Activated CD4-positive, alpha-beta T cell treated with anti-CD3 and anti-CD28 coated beads, Interleukin-2, amount 10 ng/mL, durations not matched to agents 24 days and 14 days (primary cell): ENCODE measurements around the gene PRKN. TPM values are rescaled to one million over a fixed set of nuclear protein-coding genes. Genes with fewer than 3 reads are reported as not detected.
"Not testable (repeated sequence)": the region's sequence is repeated elsewhere in the genome, so short reads cannot be mapped to it uniquely, and the experiment has no call there.

Experiments
- DNase-seq: peaks from one replicate; pipeline ENCODE4 v3.0.0; 2022
- H3K27ac Mint-ChIP-seq: one replicate; pipeline ENCODE4 v1.8.0; 2022; ENCODE audit warnings: mild to moderate bottlenecking, mixed read lengths
- H3K27me3 Mint-ChIP-seq: one replicate; pipeline ENCODE4 v1.8.0; 2022; ENCODE audit warnings: mixed read lengths
- H3K36me3 Mint-ChIP-seq: one replicate; pipeline ENCODE4 v1.8.0; 2022; ENCODE audit warnings: low read depth, mild to moderate bottlenecking, mixed read lengths
- H3K4me1 Mint-ChIP-seq: one replicate; pipeline ENCODE4 v1.8.0; 2021; ENCODE audit warnings: mixed read lengths
- H3K4me3 Mint-ChIP-seq: one replicate; pipeline ENCODE4 v1.8.0; 2022; ENCODE audit warnings: mild to moderate bottlenecking, moderate library complexity, mixed read lengths
- H3K9me3 Mint-ChIP-seq: one replicate; pipeline ENCODE4 v1.8.0; 2021; ENCODE audit warnings: mixed read lengths
- intact Hi-C: fragments of 100-400 bp; cut with micrococcal nuclease; formaldehyde crosslinking; loops from one replicate; pipeline ENCODE4 v1.15.1; 2023
- total RNA-seq: library from RNA; stranded (reverse); gene quantifications from 2 replicates; pipeline ENCODE4 v1.2.3, GENCODE V29; 2022

PRKN gene
- total RNA-seq, 1 donor from 2014 or later = not detected

DNA sequence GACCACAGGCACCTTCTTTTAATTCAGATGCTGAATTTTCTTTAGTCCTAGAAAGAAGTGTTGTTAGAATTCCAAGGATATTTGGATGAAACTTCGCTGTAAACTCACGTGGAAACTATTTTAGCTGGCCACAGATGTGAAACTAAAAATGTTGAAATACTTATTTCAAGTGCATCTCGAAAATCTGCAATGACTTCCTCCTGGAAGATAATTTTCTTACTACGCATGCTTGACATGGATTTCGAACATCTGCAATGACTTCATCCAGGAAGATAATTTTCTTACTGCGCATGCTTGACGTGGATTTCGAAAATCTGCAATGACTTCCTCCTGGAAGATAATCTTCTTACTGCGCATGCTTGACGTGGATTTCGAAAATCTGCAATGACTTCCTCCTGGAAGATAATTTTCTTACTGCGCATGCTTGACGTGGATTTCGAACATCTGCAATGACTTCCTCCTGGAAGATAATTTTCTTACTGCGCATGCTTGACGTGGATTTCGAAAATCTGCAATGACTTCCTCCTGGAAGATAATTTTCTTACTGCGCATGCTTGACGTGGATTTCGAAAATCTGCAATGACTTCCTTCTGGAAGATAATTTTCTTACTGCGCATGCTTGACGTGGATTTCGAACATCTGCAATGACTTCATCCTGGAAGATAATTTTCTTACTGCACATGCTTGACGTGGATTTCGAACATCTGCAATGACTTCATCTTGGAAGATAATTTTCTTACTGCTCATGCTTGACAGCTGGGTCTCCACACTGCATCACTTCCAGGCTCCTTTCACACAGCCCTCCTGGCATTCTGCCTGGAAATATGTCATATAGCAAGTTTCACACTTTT, 336.4 kb downstream of the PRKN start:
- not testable (repeated sequence) for H3K9me3 Mint-ChIP-seq

DNA sequence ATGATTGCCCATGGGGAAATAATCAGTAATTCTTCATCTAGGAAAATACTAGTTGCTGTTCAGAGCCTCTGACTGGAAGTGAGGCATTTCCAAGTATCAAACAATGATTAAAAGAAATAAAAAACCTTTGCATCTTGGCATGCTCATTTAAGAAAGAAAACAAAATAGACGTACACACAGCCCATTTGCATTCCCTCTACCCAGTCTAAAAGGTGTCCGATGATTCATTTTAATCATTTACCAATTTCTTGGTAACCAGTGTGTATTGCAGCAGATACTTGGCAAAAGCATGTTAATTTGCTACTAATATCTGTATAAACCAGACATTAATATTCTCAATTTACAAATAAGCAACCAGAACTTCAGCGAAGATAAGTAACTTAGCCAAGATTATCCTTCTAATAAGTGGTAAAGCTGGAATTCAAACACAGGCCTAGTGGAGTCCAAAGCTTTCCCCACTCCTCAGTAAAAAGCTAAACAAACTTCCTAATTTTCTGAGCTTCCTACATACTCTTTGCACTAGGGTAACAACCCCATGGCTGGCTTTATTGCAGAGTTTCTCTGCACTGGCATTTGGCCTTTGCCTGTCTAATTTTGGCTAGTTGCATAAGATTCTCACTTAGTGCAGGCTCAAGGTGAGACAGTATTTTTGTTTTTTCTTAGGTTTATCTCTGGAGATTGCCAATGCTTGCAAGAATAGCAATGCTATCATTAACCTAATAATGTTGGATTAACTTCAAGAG, 338.1 kb downstream of the PRKN start:
- Mint-ChIP-seq H3K4me1 (no peaks in the 10 kb centered on the region), H3K27me3 (no peaks in the 10 kb centered on the region), H3K4me3 (no peak overlapping the region), H3K36me3 (no peaks in the 10 kb centered on the region), H3K9me3 (no peaks in the 10 kb centered on the region), H3K27ac (no peak overlapping the region)
- DNase-seq = no peak
- intact Hi-C loops = no loop called here

More for the DNA sequence above, 336.4 kb downstream of the PRKN start:
- H3K4me1 Mint-ChIP-seq, H3K27me3 Mint-ChIP-seq, H3K27ac Mint-ChIP-seq, DNase-seq, intact Hi-C loops, H3K4me3 Mint-ChIP-seq, H3K36me3 Mint-ChIP-seq: not testable (repeated sequence)

DNA sequence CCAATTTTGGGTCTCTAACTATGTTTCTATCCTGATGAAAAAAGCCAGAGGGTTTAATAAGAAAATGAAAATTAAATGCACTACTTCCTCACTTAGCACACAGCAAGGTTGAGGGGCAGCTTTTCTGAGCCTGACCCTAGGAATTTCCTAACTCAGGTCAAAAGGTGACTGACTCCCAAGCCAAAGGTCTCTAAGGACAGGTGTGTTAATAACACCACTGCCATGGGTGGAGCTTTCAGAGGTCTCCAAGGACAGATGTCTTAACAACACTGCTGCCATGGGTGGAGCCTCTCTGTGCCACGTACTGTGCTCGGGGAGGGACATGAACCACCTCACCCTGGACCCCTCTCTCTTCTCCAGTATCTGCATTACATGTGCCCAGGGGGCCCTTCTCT, 339.2 kb downstream of the PRKN start:
- Mint-ChIP-seq H3K27me3 (no peaks in the 10 kb centered on the region), H3K4me3 (no peak overlapping the region), H3K9me3 (no peaks in the 10 kb centered on the region), H3K36me3 (no peaks in the 10 kb centered on the region), H3K4me1 (no peaks in the 10 kb centered on the region), H3K27ac (no peak overlapping the region)
- DNase-seq = no peak
- intact Hi-C loops = no loop called here

DNA sequence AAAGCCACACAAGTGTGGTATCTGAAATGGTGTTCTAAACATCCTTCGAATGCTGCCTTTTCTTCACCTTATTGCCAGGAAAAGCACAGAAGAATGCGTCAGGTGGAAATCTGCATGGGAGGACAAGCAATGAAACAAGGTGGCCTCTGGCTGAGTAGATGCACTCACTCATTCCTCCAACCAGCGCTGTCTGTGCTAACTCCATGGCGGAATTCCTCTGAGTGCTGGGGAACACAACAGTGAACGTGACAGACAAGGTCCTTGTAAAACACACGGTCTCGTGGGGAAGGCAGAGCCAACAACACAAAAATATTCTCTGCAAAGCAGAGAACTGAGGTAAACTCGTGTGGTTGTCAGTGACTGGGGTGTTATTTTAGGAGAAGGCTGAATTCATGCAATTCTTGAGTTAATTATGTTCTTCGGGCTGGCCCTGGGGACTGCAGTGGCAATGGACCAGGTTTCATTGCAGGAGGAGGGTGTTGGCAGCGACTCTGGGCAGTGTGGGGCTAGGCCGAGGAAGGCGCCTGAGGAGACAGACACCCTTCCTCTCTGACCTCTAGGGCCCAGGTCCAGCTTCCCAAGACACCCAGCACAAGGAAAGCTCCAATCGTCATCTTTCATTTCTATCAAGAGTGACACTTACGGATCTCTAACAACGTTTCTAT, 339.7 kb downstream of the PRKN start:
- intact Hi-C loops = no loop called here
- no peak for DNase-seq
- no peak overlapping the region for H3K27ac Mint-ChIP-seq
- H3K9me3 Mint-ChIP-seq = no peaks in the 10 kb centered on the region
- H3K36me3 Mint-ChIP-seq = no peaks in the 10 kb centered on the region
- no peak overlapping the region for H3K4me3 Mint-ChIP-seq
- H3K4me1 Mint-ChIP-seq = no peaks in the 10 kb centered on the region
- H3K27me3 Mint-ChIP-seq = no peaks in the 10 kb centered on the region

DNA sequence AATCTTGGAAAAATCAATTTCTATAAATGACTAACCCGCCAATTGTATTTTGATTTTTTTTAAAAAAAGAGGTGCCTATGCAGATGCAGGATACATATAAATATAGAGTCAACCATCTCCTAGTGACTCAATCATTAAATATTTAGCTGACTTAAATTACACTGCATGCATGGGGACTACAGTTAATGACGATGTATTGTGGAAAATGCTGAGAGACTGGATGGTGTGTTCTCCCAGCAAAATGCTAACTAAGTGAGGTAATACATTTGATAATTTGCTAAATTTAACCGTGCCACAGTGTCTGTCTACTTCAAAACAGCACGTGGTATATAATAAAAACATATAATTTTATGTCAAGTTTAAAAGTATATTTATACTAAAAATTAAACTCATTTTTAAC, 341.6 kb downstream of the PRKN start:
- intact Hi-C loops = no loop called here
- Mint-ChIP-seq H3K27me3 (no peaks in the 10 kb centered on the region), H3K27ac (no peak overlapping the region), H3K9me3 (no peaks in the 10 kb centered on the region), H3K4me3 (no peak overlapping the region), H3K36me3 (no peaks in the 10 kb centered on the region), H3K4me1 (no peaks in the 10 kb centered on the region)
- no peak for DNase-seq

DNA sequence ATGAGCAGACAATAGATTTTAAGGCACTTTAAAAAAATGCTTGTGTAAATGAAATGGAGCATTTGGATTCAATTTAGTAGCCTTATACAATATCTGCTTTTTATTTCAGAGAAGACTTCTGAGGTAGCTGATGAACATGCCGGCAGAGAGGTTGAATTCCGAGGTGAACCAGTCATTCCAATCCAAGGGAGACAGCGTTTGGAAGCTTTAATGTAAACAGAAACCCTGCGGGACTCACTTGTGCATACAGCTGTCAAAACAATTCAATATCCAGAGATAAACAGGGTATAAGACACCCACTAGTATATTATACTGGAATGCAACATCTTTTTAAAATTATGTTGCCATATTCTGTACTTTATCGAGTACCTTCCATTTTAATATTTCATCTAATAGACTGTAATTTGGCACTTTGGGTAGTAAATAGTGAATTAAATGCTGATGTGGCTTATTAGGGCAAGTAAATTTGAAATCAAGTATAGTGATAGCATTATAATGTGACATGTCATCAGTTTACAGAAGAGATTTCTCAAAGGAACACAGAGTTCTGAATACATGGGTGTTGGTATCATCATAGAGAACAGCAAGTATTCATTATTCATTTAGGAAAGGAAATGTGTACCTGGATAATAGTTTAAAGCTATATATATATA, 347.7 kb downstream of the PRKN start:
- intact Hi-C loops = no loop called here
- Mint-ChIP-seq H3K4me3 (no peak overlapping the region), H3K4me1 (no peaks in the 10 kb centered on the region)

DNA sequence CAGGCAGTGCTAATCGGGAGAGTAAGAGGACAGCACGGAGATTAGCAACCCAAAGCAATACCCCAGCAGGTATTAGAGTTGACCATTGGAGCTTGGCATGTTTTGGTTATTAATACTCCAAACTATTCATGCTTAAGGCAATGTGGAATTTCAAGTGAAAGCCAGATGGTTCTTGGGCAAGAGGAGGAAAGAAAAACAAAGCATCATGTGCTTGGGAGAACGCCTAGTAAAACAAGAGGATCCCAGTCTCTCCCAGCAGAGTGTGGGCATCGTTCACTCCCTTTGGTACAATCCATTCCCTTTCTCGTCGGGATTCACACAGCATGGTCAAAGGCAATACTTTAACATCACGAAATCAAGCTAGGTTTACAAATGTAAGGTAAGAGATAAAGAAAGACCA, 349.8 kb downstream of the PRKN start:
- no peaks in the 10 kb centered on the region for H3K9me3 Mint-ChIP-seq
- no peaks in the 10 kb centered on the region for H3K4me1 Mint-ChIP-seq
- H3K4me3 Mint-ChIP-seq = no peak overlapping the region
- H3K27me3 Mint-ChIP-seq = no peaks in the 10 kb centered on the region
- no peak overlapping the region for H3K27ac Mint-ChIP-seq
- no peak for DNase-seq
- H3K36me3 Mint-ChIP-seq = no peaks in the 10 kb centered on the region
- intact Hi-C loops = no loop called here

More for the DNA sequence above, 347.7 kb downstream of the PRKN start:
- DNase-seq = no peak
- H3K27ac Mint-ChIP-seq = no peak overlapping the region
- no peaks in the 10 kb centered on the region for H3K9me3 Mint-ChIP-seq
- no peaks in the 10 kb centered on the region for H3K36me3 Mint-ChIP-seq
- H3K27me3 Mint-ChIP-seq = no peaks in the 10 kb centered on the region

DNA sequence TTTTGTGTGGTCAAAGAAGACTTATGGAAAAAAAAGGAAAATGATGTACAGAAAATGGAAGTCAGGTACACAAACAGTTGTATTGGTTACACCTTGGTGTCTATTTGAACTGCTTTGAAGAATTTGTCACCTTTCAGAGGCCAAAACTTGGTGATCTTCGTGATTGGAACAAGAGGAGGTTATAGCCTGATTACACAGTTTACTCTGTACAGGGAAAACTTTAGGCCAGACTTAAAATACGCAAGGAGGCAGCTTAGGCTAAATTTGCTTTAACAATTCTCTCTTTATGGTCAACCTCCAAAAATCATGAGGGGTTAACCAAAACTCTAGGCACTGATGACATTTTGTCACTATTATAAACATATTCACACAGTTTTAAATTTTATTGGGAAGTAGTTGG, 353.7 kb downstream of the PRKN start:
- H3K9me3 Mint-ChIP-seq = no peaks in the 10 kb centered on the region
- intact Hi-C loops = no loop called here
- no peaks in the 10 kb centered on the region for H3K4me1 Mint-ChIP-seq
- H3K27me3 Mint-ChIP-seq = no peaks in the 10 kb centered on the region
- H3K4me3 Mint-ChIP-seq = no peak overlapping the region
- no peak for DNase-seq
- H3K27ac Mint-ChIP-seq = no peak overlapping the region
- H3K36me3 Mint-ChIP-seq = no peaks in the 10 kb centered on the region

DNA sequence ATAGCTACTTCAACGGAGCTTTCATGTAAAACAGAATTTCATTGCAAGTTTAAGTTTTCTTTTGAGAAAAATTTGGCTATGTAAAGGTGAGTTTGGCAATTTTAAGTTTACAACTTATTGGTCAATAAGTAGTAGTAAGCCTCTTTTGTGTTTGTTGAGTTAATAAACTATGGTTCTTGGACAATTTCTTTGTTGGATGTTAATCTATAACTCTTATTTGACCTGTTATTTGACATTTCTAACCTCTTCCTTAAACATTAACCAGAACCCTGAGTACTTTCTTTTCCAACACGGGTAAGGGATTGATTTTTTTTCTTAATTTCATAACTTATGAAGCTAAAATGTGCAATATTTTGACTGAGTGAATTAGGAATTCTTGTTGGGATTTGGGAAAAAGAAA, 354.4 kb downstream of the PRKN start:
- DNase-seq = no peak
- intact Hi-C loops = no loop called here
- Mint-ChIP-seq H3K27me3 (no peaks in the 10 kb centered on the region), H3K4me1 (no peaks in the 10 kb centered on the region), H3K36me3 (no peaks in the 10 kb centered on the region), H3K4me3 (no peak overlapping the region), H3K27ac (no peak overlapping the region), H3K9me3 (no peaks in the 10 kb centered on the region)

DNA sequence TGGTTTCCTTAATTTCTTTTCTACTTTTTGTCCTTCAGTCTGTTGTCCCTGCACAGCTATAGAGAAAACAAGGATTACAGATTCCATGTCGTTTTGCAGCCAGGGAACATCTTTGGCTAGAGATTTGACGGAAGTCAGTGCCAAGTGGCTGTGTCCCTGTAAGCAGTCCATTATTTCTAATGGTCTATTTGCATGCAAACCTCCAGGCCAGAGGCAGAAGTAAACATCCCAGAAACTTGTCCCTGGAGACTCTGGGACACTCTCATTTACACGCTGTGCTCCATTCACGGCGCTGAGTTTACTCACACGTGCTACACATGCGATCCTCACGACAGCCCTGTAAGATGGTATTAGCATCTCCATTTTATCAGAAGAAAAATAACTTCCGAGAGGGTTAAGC, 355.5 kb downstream of the PRKN start:
- Mint-ChIP-seq H3K36me3 (no peaks in the 10 kb centered on the region), H3K27ac (no peak overlapping the region), H3K4me3 (no peak overlapping the region), H3K4me1 (no peaks in the 10 kb centered on the region), H3K27me3 (no peaks in the 10 kb centered on the region), H3K9me3 (no peaks in the 10 kb centered on the region)
- DNase-seq = no peak
- intact Hi-C loops = no loop called here

DNA sequence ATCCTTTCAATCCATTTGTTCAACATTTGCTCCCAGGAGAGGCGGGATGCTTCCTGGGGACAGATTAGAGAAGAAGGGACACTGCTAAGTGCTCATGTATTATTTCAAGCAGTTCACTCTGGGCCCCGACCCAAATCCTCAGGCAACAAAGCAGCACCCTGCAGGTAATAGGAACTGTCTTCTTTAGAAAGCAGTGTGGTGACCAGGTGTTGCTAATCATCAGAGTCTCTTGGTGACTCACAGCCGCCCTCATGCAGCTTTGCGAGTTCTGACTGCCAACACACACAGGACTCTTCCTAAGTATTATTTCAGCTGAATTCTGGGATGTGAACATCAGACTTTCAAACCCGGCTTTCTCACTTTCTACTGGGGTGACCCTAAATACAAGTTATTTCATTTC, 356.4 kb downstream of the PRKN start:
- DNase-seq = no peak
- Mint-ChIP-seq H3K27me3 (no peaks in the 10 kb centered on the region), H3K36me3 (no peaks in the 10 kb centered on the region), H3K27ac (no peak overlapping the region), H3K9me3 (no peaks in the 10 kb centered on the region), H3K4me1 (no peaks in the 10 kb centered on the region), H3K4me3 (no peak overlapping the region)
- intact Hi-C loops = no loop called here

DNA sequence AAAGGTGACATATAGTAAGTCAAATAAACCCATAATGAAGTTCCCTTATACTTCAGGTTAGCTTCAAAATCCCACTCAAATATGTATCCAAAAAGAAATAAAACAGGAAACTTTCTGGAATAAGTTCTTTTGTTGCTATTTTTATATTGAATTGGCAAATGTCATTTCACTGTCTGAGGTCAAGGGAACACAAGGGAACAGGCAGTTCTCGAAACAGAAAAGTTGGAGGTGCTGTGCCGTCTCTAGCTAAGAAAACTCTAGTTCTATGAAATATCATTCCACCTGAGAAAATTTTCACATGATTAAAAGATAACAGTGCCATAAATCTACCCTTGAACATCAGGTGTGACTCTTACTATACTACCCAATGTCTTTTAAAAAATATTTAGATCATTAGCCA, 358.5 kb downstream of the PRKN start:
- DNase-seq = no peak
- H3K36me3 Mint-ChIP-seq = no peaks in the 10 kb centered on the region
- intact Hi-C loops = no loop called here
- H3K4me1 Mint-ChIP-seq = no peaks in the 10 kb centered on the region
- no peak overlapping the region for H3K27ac Mint-ChIP-seq
- H3K27me3 Mint-ChIP-seq = no peaks in the 10 kb centered on the region
- no peaks in the 10 kb centered on the region for H3K9me3 Mint-ChIP-seq
- no peak overlapping the region for H3K4me3 Mint-ChIP-seq

DNA sequence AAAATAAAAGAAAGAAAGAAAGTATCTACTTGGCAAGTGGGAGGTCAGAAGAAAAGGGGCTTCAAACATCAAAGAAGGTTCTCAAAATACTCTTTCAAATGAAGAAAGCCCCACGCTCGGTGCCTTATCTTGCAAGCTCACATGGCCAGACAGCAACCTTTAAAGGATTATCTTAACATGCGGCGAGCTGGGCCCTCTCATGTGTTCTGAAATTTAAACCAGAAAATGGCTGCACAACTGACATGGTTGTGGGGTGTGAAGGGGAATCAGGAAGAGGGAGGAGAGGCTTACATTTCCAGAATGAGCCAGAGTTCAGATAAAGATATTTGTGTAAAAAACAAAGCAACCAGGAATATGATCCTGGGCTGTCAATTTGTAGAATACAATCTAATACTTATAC, 363.1 kb downstream of the PRKN start:
- Mint-ChIP-seq H3K9me3 (no peaks in the 10 kb centered on the region), H3K4me3 (no peak overlapping the region), H3K27me3 (no peaks in the 10 kb centered on the region), H3K4me1 (no peaks in the 10 kb centered on the region), H3K36me3 (no peaks in the 10 kb centered on the region), H3K27ac (no peak overlapping the region)
- DNase-seq = no peak
- intact Hi-C loops = no loop called here

DNA sequence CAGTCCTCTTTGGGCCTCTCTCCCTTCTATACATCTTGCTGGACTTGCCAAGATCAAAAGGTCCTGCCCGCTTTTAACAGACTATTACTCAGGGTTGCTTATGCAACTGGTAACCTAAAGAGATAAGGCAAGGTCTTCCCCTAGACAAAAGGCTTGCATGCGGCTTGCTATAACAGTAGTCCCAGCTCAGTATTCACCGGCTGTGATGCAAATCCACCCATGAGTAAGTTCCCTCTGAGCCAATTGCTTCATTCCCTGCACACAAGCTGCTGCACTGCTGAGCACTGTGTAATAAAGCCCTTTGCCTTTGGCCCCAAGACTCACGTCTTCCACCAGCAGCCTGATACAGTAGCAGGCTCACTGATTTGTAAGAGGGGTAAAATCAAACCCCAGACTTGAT, 363.8 kb downstream of the PRKN start:
- DNase-seq = no peak
- no peaks in the 10 kb centered on the region for H3K36me3 Mint-ChIP-seq
- H3K4me3 Mint-ChIP-seq = no peak overlapping the region
- H3K27me3 Mint-ChIP-seq = no peaks in the 10 kb centered on the region
- intact Hi-C loops = no loop called here
- no peak overlapping the region for H3K27ac Mint-ChIP-seq
- H3K9me3 Mint-ChIP-seq = no peaks in the 10 kb centered on the region
- no peaks in the 10 kb centered on the region for H3K4me1 Mint-ChIP-seq
